Measurements from ENCODE around the gene TFPT. TPM values are rescaled to one million over a fixed set of nuclear protein-coding genes. Genes with fewer than 3 reads are reported as not detected.

Gene TFPT
- total and polyA plus RNA-seq, 2 donors from 2014 or later: 19.2 to 31.6 TPM

DNA sequence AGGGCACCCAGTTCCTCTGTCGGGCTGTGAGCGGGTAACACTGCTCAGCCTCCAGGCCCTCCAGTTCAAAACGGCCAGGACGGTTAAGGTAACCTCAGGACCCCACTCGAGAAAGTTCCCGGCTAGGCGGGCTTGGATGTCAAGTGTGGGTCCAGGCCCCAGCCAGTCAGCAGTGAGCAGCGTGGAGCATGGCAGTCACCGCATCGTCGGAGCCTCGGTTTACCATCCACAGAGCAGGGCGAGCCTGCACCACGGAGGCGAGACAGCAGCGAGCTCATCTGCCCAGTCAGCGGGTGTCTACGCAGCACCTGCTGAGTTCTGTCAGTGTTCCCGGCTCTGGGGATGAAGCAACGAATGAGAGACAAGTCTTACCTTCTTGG is 14.2 kb upstream of the TFPT start:
- no peak for DNase-seq
- intact Hi-C loops (cut with DNase I): no loop called here
- Histone ChIP-seq H3K36me3 (ENCODE audit: control insufficient read depth in 2 of 3, insufficient read depth in 3 of 3, low read length in 3 of 3) (peaks cover 0 to 30% (median 20%) of the 10 kb centered on the region in 3 donors), H3K27me3 (ENCODE audit: control insufficient read depth, insufficient read depth, low read length) (no peaks in the 10 kb centered on the region), H3K27ac (ENCODE audit: low read depth in 2 of 2, low read length in 2 of 2) (no peak overlapping the region), H3K9ac (ENCODE audit: low read length in 3 of 3) (no peak overlapping the region), H3K4me3 (ENCODE audit: low read length in 3 of 3) (no peak overlapping the region), H3K4me1 (ENCODE audit: control insufficient read depth in 2 of 3, insufficient read depth in 2 of 3, low read depth in 1 of 3, low read length in 3 of 3) (no peaks in the 10 kb centered on the region), H3K9me3 (ENCODE audit: control insufficient read depth in 2 of 3, insufficient read depth in 1 of 3, low read length in 3 of 3) (no peaks in the 10 kb centered on the region)
- TF ChIP-seq, protein P1, sequence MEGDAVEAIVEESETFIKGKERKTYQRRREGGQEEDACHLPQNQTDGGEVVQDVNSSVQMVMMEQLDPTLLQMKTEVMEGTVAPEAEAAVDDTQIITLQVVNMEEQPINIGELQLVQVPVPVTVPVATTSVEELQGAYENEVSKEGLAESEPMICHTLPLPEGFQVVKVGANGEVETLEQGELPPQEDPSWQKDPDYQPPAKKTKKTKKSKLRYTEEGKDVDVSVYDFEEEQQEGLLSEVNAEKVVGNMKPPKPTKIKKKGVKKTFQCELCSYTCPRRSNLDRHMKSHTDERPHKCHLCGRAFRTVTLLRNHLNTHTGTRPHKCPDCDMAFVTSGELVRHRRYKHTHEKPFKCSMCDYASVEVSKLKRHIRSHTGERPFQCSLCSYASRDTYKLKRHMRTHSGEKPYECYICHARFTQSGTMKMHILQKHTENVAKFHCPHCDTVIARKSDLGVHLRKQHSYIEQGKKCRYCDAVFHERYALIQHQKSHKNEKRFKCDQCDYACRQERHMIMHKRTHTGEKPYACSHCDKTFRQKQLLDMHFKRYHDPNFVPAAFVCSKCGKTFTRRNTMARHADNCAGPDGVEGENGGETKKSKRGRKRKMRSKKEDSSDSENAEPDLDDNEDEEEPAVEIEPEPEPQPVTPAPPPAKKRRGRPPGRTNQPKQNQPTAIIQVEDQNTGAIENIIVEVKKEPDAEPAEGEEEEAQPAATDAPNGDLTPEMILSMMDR (IDR thresholded peaks at IDR 0.05; ENCODE audit: borderline replicate concordance, extremely low read depth, insufficient read depth): no peak
- FAIRE-seq: no peak

- FAIRE-seq (no peak), DNase-seq (peak in 1 of 5 donors; percentile 59)
- Histone ChIP-seq H3K9ac (ENCODE audit: low read length in 3 of 3) (no peak overlapping the region), H3K4me3 (ENCODE audit: low read length in 3 of 3) (no peak overlapping the region), H3K9me3 (ENCODE audit: control insufficient read depth in 2 of 3, insufficient read depth in 1 of 3, low read length in 3 of 3) (no peaks in the 10 kb centered on the region), H3K27ac (ENCODE audit: low read depth in 2 of 2, low read length in 2 of 2) (no peak overlapping the region), H3K27me3 (ENCODE audit: control insufficient read depth, insufficient read depth, low read length) (no peaks in the 10 kb centered on the region), H3K4me1 (ENCODE audit: control insufficient read depth in 2 of 3, insufficient read depth in 2 of 3, low read depth in 1 of 3, low read length in 3 of 3) (no peaks in the 10 kb centered on the region), H3K36me3 (ENCODE audit: control insufficient read depth in 2 of 3, insufficient read depth in 3 of 3, low read length in 3 of 3) (peaks cover 0 to 35% (median 23%) of the 10 kb centered on the region in 3 donors)
- intact Hi-C loops (cut with DNase I): no loop called here
- TF ChIP-seq, protein P1 (IDR thresholded peaks at IDR 0.05; ENCODE audit: borderline replicate concordance, extremely low read depth, insufficient read depth): no peak
These were observed 13.5 kb upstream of the TFPT start for GRCh38 chr19:54128796-54129616.

- no peak for FAIRE-seq
- Histone ChIP-seq H3K9me3 (ENCODE audit: control insufficient read depth in 2 of 3, insufficient read depth in 1 of 3, low read length in 3 of 3) (no peaks in the 10 kb centered on the region), H3K27ac (ENCODE audit: low read depth in 2 of 2, low read length in 2 of 2) (no peak overlapping the region), H3K36me3 (ENCODE audit: control insufficient read depth in 2 of 3, insufficient read depth in 3 of 3, low read length in 3 of 3) (peaks cover 0 to 37% (median 30%) of the 10 kb centered on the region in 3 donors), H3K4me3 (ENCODE audit: low read length in 3 of 3) (no peak overlapping the region), H3K4me1 (ENCODE audit: control insufficient read depth in 2 of 3, insufficient read depth in 2 of 3, low read depth in 1 of 3, low read length in 3 of 3) (no peaks in the 10 kb centered on the region), H3K27me3 (ENCODE audit: control insufficient read depth, insufficient read depth, low read length) (no peaks in the 10 kb centered on the region), H3K9ac (ENCODE audit: low read length in 3 of 3) (no peak overlapping the region)
- intact Hi-C loops (cut with DNase I): no loop called here
- TF ChIP-seq, protein P1 (IDR thresholded peaks at IDR 0.05; ENCODE audit: borderline replicate concordance, extremely low read depth, insufficient read depth): no peak
- peak in 1 of 5 donors; percentile 60 for DNase-seq
These were observed 12.9 kb upstream of the TFPT start for GRCh38 chr19:54128441-54128725.

Measured in kidney (tissue), 14 donors.